ENCODE data around the gene CNTD1.

DNA sequence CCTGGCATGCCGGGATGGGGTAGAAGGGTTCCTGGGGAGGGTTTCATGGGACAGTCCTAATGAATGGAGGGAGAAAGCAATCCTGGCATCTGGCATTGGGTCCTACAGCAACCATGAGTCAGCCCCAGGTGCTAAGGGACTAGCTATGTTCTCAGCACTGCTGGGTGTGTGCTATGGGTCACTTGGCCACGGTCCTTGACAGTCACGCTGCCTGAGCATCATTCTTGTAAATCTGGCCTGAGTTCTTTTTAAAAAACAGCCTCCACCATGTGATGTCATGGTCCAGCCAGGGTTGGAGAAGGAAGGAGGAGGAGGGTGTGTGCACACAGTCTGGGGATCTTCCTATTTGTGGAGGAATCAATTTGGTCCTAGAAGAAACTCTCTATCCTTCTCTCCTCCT, 43.9 kb upstream of the CNTD1 start:
- TF ChIP-seq EZH2 (IDR thresholded peaks at IDR 0.05) = no peak
- TF ChIP-seq POLR2AphosphoS5 (IDR thresholded peaks at IDR 0.05; ENCODE audit: borderline replicate concordance, low read depth, low read length) = no peak
